WTC11 (cell line): ENCODE results near the gene MEGF6. TPM values are rescaled to one million over a fixed set of nuclear protein-coding genes. Genes with fewer than 3 reads are reported as not detected.

Source experiments
- ATAC-seq: fragments of 200-7000 bp; cut with Tn5 transposase; 2 replicates; pipeline ENCODE4 v1.10.0; 2021; ENCODE audit warnings: mild to moderate bottlenecking, moderate library complexity
- CTCF ChIA-PET: fragments of 300-600 bp; sonication (Branson Sonifier 250); formaldehyde crosslinking; loops from one replicate; lab custom pipeline; 2021; ENCODE audit warnings: antibody characterized with exemption; lab: Charles Lee
- POLR2A ChIA-PET: fragments of 350-600 bp; sonication (Branson Sonifier 250); formaldehyde crosslinking; loops from one replicate; lab custom pipeline; 2021; ENCODE audit warnings: antibody characterized with exemption; lab: Charles Lee
- DNase-seq: peaks from one replicate; pipeline ENCODE4 v3.0.0; 2021; ENCODE audit warnings: low spot score
- H3K27ac Mint-ChIP-seq: 2 replicates; pipeline ENCODE4 v1.8.0; 2021; ENCODE audit warnings: mixed read lengths
- H3K27me3 Mint-ChIP-seq: 2 replicates; pipeline ENCODE4 v1.8.0; 2021; ENCODE audit warnings: low read depth, mild to moderate bottlenecking, moderate library complexity, mixed read lengths
- H3K36me3 Mint-ChIP-seq: 2 replicates; pipeline ENCODE4 v1.8.0; 2021; ENCODE audit warnings: mixed read lengths
- H3K4me1 Mint-ChIP-seq: 2 replicates; pipeline ENCODE4 v1.8.0; 2022; ENCODE audit warnings: mixed read lengths
- H3K4me3 Mint-ChIP-seq: 2 replicates; pipeline ENCODE4 v1.8.0; 2021; ENCODE audit warnings: mild to moderate bottlenecking, moderate library complexity, mixed read lengths
- H3K9me3 Mint-ChIP-seq: 2 replicates; pipeline ENCODE4 v1.8.0; 2021; ENCODE audit warnings: mixed read lengths
- CBFB ChIP-seq: sonication (generic); formaldehyde crosslinking; IDR thresholded peaks from 2 replicates; pipeline ENCODE4 v1.8.1; 2022; ENCODE audit warnings: mild to moderate bottlenecking, low read depth, missing genetic modification reagents
- GTF2I ChIP-seq: fragments of 250-450 bp; sonication (Bioruptor Pico); conservative IDR thresholded peaks from 2 replicates; pipeline ENCODE4 v1.4.0; 2021; ENCODE audit warnings: mild to moderate bottlenecking
- IRF2 ChIP-seq: sonication (generic); formaldehyde crosslinking; IDR thresholded peaks from 2 replicates; pipeline ENCODE4 v1.8.0; 2022; ENCODE audit warnings: low read depth, missing genetic modification reagents, borderline replicate concordance
- JUN ChIP-seq: sonication (generic); formaldehyde crosslinking; IDR thresholded peaks from 2 replicates; pipeline ENCODE4 v1.8.0; 2023; ENCODE audit warnings: mild to moderate bottlenecking, missing genetic modification reagents
- SMAD3 ChIP-seq: sonication (generic); formaldehyde crosslinking; IDR thresholded peaks from 2 replicates; pipeline ENCODE4 v1.8.0; 2022; ENCODE audit warnings: missing genetic modification reagents, mild to moderate bottlenecking, borderline replicate concordance
- TP53 ChIP-seq: sonication (generic); formaldehyde crosslinking; IDR thresholded peaks from 2 replicates; pipeline ENCODE4 v1.8.1; 2023; ENCODE audit warnings: mild to moderate bottlenecking, missing genetic modification reagents
- ZNF219 ChIP-seq: sonication (generic); formaldehyde crosslinking; IDR thresholded peaks from 2 replicates; pipeline ENCODE4 v1.8.0; 2023; ENCODE audit warnings: missing genetic modification reagents, mild to moderate bottlenecking, borderline replicate concordance
- ZNF317 ChIP-seq: sonication (generic); formaldehyde crosslinking; IDR thresholded peaks from 2 replicates; pipeline ENCODE4 v1.8.1; 2023; ENCODE audit warnings: low read depth, mild to moderate bottlenecking, moderate library complexity, missing genetic modification reagents, borderline replicate concordance
- total RNA-seq: library from RNA; stranded (reverse); gene quantifications from 3 replicates; pipeline ENCODE4 v1.2.3, GENCODE V29; 2021
- TF ChIP-seq, protein P1 (sequence below): sonication (generic); formaldehyde crosslinking; IDR thresholded peaks from 2 replicates; pipeline ENCODE4 v1.8.1; 2022; ENCODE audit warnings: mild to moderate bottlenecking, missing genetic modification reagents, moderate library complexity, borderline replicate concordance
- TF ChIP-seq, protein P2 (sequence below): sonication (generic); formaldehyde crosslinking; IDR thresholded peaks from 2 replicates; pipeline ENCODE4 v1.8.0; 2022; ENCODE audit warnings: mild to moderate bottlenecking, missing genetic modification reagents
- TF ChIP-seq, protein P3 (sequence below): sonication (generic); formaldehyde crosslinking; IDR thresholded peaks from 2 replicates; pipeline ENCODE4 v1.8.0; 2023; ENCODE audit warnings: missing genetic modification reagents, mild to moderate bottlenecking, borderline replicate concordance
- TF ChIP-seq, protein P4 (sequence below): sonication (generic); formaldehyde crosslinking; IDR thresholded peaks from 2 replicates; pipeline ENCODE4 v1.8.0; 2022; ENCODE audit warnings: mild to moderate bottlenecking, missing genetic modification reagents
- TF ChIP-seq, protein P5 (sequence below): sonication (generic); formaldehyde crosslinking; IDR thresholded peaks from 2 replicates; pipeline ENCODE4 v1.8.1; 2023; ENCODE audit warnings: mild to moderate bottlenecking, moderate library complexity, missing genetic modification reagents
- TF ChIP-seq, protein P6 (sequence below): sonication (generic); formaldehyde crosslinking; IDR thresholded peaks from 2 replicates; pipeline ENCODE4 v1.8.1; 2023; ENCODE audit warnings: mild to moderate bottlenecking, missing genetic modification reagents
- TF ChIP-seq, protein P7 (sequence below): fragments of 250-450 bp; sonication (Bioruptor Pico); IDR thresholded peaks from 2 replicates; pipeline ENCODE4 v1.9.0; 2021; ENCODE audit warnings: mild to moderate bottlenecking, borderline replicate concordance
- TF ChIP-seq, protein P8 (sequence below): sonication (generic); formaldehyde crosslinking; IDR thresholded peaks from 2 replicates; pipeline ENCODE4 v1.8.0; 2022; ENCODE audit warnings: mild to moderate bottlenecking, missing genetic modification reagents

The MEGF6 gene
- total RNA-seq, 1 experiment from 2014 or later: 24.9 TPM

DNA sequence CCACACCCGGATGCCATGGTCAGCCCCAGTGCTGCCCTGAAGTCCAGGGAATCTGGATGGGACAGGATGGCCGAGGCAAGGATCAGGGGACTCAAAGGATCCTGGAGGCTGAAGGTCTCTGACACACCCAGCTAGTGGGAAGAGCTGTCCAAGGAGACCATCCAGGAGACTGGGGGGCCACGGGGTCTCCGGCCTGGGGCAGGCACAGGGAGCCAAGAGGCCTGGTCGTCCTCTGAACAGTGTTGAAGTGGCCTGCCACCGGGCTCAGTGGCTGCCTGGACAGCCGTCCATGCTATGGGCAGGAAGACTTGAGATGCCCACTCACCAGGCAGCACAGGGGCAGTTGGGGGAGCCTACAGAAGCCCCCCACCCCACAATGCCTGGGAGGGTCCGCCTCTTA lies 41.9 kb downstream of the MEGF6 start:
- Mint-ChIP-seq H3K36me3 (no peaks in the 10 kb centered on the region), H3K4me1 (no peaks in the 10 kb centered on the region), H3K27ac (no peak overlapping the region), H3K27me3 (no peaks in the 10 kb centered on the region), H3K4me3 (no peak overlapping the region), H3K9me3 (no peaks in the 10 kb centered on the region)
- DNase-seq: no peak
- no peak for TF ChIP-seq TP53 (CRISPR knock-in tag)
- no peak for TF ChIP-seq ZNF317 (CRISPR knock-in tag)
- no peak for TF ChIP-seq CBFB (CRISPR knock-in tag)
- TF ChIP-seq, protein P1, sequence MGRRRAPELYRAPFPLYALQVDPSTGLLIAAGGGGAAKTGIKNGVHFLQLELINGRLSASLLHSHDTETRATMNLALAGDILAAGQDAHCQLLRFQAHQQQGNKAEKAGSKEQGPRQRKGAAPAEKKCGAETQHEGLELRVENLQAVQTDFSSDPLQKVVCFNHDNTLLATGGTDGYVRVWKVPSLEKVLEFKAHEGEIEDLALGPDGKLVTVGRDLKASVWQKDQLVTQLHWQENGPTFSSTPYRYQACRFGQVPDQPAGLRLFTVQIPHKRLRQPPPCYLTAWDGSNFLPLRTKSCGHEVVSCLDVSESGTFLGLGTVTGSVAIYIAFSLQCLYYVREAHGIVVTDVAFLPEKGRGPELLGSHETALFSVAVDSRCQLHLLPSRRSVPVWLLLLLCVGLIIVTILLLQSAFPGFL (CRISPR knock-in tag): no peak
- TF ChIP-seq, protein P2, sequence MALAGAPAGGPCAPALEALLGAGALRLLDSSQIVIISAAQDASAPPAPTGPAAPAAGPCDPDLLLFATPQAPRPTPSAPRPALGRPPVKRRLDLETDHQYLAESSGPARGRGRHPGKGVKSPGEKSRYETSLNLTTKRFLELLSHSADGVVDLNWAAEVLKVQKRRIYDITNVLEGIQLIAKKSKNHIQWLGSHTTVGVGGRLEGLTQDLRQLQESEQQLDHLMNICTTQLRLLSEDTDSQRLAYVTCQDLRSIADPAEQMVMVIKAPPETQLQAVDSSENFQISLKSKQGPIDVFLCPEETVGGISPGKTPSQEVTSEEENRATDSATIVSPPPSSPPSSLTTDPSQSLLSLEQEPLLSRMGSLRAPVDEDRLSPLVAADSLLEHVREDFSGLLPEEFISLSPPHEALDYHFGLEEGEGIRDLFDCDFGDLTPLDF (CRISPR knock-in tag): no peak
- no peak for TF ChIP-seq IRF2 (CRISPR knock-in tag)
- no peak for TF ChIP-seq JUN (CRISPR knock-in tag)
- TF ChIP-seq, protein P3, sequence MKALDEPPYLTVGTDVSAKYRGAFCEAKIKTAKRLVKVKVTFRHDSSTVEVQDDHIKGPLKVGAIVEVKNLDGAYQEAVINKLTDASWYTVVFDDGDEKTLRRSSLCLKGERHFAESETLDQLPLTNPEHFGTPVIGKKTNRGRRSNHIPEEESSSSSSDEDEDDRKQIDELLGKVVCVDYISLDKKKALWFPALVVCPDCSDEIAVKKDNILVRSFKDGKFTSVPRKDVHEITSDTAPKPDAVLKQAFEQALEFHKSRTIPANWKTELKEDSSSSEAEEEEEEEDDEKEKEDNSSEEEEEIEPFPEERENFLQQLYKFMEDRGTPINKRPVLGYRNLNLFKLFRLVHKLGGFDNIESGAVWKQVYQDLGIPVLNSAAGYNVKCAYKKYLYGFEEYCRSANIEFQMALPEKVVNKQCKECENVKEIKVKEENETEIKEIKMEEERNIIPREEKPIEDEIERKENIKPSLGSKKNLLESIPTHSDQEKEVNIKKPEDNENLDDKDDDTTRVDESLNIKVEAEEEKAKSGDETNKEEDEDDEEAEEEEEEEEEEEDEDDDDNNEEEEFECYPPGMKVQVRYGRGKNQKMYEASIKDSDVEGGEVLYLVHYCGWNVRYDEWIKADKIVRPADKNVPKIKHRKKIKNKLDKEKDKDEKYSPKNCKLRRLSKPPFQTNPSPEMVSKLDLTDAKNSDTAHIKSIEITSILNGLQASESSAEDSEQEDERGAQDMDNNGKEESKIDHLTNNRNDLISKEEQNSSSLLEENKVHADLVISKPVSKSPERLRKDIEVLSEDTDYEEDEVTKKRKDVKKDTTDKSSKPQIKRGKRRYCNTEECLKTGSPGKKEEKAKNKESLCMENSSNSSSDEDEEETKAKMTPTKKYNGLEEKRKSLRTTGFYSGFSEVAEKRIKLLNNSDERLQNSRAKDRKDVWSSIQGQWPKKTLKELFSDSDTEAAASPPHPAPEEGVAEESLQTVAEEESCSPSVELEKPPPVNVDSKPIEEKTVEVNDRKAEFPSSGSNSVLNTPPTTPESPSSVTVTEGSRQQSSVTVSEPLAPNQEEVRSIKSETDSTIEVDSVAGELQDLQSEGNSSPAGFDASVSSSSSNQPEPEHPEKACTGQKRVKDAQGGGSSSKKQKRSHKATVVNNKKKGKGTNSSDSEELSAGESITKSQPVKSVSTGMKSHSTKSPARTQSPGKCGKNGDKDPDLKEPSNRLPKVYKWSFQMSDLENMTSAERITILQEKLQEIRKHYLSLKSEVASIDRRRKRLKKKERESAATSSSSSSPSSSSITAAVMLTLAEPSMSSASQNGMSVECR (CRISPR knock-in tag): no peak
- TF ChIP-seq, protein P4, sequence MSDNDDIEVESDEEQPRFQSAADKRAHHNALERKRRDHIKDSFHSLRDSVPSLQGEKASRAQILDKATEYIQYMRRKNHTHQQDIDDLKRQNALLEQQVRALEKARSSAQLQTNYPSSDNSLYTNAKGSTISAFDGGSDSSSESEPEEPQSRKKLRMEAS (CRISPR knock-in tag): no peak
- TF ChIP-seq, protein P5, sequence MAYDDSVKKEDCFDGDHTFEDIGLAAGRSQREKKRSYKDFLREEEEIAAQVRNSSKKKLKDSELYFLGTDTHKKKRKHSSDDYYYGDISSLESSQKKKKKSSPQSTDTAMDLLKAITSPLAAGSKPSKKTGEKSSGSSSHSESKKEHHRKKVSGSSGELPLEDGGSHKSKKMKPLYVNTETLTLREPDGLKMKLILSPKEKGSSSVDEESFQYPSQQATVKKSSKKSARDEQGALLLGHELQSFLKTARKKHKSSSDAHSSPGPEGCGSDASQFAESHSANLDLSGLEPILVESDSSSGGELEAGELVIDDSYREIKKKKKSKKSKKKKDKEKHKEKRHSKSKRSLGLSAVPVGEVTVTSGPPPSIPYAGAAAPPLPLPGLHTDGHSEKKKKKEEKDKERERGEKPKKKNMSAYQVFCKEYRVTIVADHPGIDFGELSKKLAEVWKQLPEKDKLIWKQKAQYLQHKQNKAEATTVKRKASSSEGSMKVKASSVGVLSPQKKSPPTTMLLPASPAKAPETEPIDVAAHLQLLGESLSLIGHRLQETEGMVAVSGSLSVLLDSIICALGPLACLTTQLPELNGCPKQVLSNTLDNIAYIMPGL: no peak
- TF ChIP-seq, protein P6, sequence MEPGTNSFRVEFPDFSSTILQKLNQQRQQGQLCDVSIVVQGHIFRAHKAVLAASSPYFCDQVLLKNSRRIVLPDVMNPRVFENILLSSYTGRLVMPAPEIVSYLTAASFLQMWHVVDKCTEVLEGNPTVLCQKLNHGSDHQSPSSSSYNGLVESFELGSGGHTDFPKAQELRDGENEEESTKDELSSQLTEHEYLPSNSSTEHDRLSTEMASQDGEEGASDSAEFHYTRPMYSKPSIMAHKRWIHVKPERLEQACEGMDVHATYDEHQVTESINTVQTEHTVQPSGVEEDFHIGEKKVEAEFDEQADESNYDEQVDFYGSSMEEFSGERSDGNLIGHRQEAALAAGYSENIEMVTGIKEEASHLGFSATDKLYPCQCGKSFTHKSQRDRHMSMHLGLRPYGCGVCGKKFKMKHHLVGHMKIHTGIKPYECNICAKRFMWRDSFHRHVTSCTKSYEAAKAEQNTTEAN: no peak
- TF ChIP-seq, protein P7, sequence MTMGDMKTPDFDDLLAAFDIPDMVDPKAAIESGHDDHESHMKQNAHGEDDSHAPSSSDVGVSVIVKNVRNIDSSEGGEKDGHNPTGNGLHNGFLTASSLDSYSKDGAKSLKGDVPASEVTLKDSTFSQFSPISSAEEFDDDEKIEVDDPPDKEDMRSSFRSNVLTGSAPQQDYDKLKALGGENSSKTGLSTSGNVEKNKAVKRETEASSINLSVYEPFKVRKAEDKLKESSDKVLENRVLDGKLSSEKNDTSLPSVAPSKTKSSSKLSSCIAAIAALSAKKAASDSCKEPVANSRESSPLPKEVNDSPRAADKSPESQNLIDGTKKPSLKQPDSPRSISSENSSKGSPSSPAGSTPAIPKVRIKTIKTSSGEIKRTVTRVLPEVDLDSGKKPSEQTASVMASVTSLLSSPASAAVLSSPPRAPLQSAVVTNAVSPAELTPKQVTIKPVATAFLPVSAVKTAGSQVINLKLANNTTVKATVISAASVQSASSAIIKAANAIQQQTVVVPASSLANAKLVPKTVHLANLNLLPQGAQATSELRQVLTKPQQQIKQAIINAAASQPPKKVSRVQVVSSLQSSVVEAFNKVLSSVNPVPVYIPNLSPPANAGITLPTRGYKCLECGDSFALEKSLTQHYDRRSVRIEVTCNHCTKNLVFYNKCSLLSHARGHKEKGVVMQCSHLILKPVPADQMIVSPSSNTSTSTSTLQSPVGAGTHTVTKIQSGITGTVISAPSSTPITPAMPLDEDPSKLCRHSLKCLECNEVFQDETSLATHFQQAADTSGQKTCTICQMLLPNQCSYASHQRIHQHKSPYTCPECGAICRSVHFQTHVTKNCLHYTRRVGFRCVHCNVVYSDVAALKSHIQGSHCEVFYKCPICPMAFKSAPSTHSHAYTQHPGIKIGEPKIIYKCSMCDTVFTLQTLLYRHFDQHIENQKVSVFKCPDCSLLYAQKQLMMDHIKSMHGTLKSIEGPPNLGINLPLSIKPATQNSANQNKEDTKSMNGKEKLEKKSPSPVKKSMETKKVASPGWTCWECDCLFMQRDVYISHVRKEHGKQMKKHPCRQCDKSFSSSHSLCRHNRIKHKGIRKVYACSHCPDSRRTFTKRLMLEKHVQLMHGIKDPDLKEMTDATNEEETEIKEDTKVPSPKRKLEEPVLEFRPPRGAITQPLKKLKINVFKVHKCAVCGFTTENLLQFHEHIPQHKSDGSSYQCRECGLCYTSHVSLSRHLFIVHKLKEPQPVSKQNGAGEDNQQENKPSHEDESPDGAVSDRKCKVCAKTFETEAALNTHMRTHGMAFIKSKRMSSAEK (CRISPR knock-in tag): no peak
- TF ChIP-seq, protein P8, sequence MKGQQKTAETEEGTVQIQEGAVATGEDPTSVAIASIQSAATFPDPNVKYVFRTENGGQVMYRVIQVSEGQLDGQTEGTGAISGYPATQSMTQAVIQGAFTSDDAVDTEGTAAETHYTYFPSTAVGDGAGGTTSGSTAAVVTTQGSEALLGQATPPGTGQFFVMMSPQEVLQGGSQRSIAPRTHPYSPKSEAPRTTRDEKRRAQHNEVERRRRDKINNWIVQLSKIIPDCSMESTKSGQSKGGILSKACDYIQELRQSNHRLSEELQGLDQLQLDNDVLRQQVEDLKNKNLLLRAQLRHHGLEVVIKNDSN: no peak
- no peak for TF ChIP-seq ZNF219
- no peak for TF ChIP-seq GTF2I (CRISPR knock-in tag)
- no peak for TF ChIP-seq SMAD3 (CRISPR knock-in tag)
- no peak for ATAC-seq
- ChIA-PET POLR2A (interaction anchor here (0.5 kb wide), 1 partner anchor 195 kb away, joined by 3 read pairs; no protein-coding TSS in a partner anchor), CTCF (interaction anchor here (1.5 to 2.1 kb wide), 2 partner anchors 22 to 50 kb away, joined by 4 to 7 read pairs; no protein-coding TSS in a partner anchor)
